Measurements from ENCODE around the gene PDE6A.
"Not testable (repeated sequence)": the region's sequence is repeated elsewhere in the genome, so short reads cannot be mapped to it uniquely, and the experiment has no call there.

Gene PDE6A

DNA sequence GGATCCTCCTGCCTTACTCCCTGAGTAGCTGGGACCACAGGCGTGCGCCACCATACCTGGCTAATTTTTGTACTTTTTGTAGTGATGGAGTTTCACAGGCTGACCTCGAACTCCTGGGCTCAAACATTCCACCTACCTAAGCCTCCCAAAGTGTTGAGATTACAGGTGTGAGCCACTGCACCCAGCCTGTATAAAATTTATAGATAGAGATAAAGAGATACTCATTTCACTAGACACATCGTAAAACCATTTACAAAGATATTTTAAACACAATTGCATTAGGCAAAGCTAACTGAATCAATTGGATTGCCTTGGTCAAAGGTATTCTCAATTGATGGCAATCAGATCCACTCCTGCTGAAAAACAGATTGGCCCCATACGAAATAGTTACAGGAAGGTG is 52.0 kb downstream of the PDE6A start:
- no peak for DNase-seq

DNA sequence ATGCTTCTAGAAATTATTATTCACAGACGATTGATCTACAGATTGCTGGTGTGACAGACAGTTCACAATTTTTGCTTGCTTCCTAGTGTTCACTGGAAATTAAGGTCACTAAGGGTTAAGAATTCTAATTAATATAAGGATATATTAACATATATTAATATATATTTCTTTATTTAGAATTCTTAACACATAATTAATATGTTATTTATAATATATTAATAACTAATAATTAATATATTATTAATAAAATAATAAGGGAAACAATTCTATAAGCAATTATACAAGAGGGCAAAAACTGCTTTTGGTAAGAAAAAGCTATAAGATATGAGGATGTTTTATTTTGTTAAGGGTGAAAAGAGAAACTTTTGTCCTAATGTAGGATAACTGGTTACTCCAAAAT is 56.3 kb downstream of the PDE6A start:
- DNase-seq = no peak

DNA sequence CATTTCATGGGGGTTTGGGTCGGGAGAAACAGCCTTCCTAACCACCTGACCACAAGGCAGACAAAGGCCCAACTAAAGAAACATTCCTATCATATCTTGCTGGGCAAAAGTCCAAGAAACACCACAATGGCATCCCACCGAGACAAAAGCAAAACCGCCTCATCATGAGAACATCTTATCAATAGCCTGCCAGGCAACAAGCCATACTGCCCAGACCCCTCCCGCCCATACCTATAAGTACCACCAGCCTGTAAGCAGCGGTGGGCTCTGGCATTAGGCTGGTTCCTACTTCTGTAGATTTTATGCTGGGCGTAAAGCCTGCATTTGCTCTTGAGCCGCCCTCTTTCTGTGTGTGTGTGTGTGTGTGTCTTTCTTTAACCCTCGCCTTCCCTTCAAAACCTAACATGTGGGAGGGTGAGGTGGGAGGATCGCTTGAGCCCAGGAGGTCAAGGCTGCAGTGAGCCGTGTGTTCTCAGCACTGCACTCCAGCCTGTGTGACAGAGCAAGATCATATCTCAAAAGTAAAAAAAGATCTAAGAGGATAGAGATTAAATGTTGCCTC is 56.9 kb downstream of the PDE6A start:
- no peak for DNase-seq

DNA sequence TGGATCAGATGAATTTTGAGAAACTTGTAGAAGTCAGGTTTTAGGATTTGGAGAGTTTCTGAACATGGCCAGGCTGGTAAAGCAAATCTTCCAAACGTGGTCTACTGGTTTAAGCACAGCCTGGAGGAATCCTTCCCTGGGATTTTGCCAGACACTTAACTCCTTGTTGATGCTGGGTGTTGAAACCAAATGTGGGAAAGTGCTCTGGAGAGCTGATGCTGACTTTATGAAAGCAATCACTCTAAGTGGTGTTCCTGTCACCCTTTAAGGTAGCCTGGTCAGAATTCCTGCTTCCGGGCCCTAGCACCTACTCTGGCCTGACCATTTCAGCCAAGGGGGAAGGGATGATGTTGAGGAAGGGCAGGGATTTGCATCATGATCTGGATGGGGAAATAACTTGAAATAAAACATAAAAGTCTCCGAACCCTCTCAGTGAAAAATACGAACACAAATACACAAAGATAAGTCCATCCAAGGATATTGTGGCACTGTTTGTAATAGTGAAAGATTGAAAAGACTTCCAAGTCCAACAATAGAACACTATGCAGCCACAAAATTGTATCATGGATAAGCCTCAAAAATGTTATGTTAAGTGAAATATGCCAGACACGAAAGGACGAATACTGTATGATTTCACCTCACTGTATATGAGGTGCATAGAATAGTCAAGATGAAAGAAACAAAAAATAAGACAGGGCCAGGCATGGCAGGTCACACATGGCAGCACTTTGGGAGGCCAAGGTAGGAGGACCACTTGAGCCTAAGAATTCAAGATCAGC is 57.7 kb downstream of the PDE6A start:
- no peak for DNase-seq

DNA sequence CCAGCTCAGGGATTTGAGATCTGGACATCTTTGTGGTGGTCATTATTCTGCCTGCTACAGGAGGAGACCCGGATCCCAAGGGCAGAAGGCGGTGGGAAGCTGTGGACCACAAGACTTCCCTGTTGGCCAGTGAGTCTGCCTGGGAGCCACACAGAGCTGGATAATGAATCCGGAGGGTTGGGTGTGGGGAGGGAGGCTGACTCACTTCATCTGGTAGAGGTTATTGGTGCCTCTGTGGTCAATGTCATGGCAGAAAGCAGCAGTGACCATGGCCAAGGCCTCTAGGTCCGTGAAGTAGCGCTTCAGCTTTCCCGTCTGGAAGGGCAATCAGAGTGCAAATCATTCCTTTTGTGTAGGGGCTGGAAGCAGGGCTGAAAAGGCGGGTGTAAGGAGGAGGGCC is 58.5 kb downstream of the PDE6A start:
- no peak for DNase-seq

DNA sequence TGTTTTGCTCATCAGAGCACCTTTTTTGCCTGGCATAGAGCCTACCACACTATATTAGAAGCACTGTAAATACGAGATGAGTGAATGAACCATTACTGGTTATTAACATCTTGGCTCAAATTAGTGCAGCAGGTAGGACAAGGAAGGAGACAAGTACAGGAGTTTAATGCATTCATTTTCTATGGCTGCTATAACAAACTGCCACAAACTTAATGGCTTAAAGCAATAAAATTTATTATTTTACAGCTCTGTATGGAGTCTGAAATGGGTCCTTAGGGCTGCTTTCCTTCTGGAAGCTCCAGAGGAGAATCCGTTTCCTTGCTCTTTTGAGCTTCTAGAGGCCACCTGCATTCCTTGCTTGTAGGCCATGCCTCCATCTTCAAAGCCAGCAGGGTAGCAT is 59.1 kb downstream of the PDE6A start:
- no peak for DNase-seq

DNA sequence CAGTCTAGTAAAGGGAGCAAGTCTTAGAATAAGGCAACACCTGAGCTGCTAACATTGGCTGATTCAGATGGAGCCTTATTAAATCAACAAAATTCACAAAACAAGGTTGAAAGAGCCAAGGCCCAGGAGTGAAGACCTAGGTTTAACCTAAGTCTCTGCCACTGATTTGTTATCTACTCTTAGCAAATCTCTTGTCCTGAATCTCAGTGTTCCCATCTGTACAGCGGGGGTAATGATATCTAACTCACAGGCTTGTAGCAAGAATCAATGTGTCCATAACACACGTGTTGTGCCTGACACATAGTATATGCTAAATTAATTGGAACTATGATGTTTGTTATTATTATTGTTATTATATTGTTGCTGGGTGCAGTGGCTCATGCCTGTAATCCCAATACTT is 61.0 kb downstream of the PDE6A start:
- DNase-seq = no peak

DNA sequence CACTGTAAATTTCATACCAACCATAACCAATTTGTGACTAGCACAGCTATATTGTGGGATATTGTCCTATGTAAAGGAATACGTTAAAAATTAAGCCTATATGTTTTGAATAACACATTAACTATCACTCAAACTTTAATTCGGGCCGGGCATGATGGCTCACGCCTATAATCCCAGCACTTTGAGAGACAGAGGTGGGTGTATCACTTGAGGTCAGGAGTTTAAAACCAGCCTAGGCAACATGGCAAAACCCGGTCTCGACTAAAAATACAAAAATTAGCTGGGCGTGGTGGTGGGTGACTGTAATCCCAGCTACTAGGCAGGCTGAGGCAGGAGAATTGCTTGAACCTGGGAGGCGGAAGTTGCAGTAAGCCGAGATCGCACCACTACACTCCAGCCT is 62.0 kb downstream of the PDE6A start:
- not testable (repeated sequence) for DNase-seq

DNA sequence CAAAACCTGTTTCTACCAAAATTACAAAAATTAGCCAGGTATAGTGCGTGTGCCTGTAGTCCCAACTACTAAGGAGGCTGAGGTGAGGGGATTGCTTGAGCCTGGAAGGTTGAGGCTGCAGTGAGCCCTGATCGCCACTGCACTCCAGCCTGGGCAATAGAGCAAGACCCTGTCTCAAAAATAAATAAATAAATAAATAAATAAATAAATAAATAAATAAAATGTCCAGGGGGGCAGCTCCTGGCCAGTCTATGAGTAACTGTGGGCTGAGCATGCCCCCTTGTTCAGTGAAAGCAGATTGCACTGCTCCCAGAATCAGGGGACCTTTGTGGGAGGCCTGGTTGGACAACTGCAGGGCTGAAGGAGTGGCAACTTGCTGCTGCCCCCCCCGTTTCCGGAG is 62.7 kb downstream of the PDE6A start:
- no peak for DNase-seq

DNA sequence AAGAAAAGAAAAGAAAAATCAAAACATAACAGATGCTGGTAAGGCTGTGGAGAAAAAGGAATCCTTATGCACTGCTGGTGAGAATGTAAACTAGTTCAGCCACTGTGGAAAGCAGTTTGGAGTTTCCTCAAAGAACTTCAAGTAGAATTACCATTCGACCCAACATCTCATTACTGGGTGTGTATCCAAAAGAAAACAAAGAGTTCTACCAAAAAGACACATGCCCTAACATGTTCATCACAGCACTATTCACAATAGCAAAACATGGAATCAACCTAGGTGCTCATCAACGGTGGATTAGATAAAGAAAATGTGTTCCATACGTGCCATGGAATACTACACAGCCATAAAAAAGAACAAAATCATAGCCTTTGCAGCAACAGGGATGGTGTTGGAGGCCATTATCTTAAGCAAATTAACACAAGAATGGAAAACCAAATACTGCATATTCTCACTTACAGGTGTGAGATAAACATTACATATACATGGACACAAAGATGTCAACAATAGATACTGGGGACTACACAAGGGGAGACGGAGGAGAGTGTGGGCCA is 63.4 kb downstream of the PDE6A start:
- DNase-seq = no peak

DNA sequence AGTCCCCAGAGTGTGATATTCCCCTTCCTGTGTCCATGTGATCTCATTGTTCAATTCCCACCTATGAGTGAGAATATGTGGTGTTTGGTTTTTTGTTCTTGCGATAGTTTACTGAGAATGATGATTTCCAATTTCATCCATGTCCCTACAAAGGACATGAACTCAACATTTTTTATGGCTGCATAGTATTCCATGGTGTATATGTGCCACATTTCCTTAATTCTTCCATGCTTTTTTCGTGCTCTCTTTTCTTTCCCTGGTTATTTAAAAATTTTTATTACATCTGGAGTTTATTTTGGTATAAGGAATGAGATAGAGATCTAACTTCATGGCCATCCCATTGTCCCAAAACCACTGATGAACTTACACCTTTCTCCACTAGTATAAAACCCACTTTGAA is 65.0 kb downstream of the PDE6A start:
- not testable (repeated sequence) for DNase-seq

DNA sequence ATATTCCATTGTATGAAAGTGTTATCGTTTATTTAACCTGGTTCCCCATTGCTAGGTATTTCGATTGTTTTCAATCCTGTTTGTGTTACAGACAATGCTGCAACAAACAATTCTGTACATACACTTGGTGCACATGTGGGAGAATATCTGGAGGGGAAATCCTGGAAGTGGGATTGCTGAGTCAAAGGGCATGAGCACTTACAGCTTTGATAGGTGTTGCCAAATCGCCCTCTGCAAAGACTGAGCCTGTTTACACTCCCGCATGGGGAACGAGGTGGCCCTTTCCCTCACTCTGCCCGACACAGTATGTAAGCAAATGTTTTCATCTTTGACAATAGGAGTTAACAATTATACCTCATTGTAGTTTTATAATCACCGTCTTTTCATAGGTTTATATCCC is 66.2 kb downstream of the PDE6A start:
- DNase-seq = no peak

DNA sequence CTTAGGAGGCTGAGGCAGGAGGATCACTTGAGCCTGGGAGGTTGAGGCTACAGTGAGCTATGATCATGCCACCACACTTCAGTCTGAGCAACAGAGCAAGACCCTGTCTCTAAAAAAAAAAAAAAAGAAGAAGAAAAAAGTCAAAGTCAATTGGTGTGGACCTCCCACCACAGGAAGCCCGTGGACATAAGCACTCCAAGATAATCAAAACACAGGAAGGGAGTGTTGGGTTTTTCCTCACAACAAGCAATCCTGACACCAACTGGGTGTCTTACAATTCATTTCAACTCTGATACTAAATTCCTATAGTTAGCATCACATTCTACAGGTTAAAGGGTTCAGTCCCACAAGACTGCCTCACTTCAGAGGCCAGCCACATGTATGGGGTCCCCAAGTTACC is 70.7 kb downstream of the PDE6A start:
- DNase-seq = no peak

DNA sequence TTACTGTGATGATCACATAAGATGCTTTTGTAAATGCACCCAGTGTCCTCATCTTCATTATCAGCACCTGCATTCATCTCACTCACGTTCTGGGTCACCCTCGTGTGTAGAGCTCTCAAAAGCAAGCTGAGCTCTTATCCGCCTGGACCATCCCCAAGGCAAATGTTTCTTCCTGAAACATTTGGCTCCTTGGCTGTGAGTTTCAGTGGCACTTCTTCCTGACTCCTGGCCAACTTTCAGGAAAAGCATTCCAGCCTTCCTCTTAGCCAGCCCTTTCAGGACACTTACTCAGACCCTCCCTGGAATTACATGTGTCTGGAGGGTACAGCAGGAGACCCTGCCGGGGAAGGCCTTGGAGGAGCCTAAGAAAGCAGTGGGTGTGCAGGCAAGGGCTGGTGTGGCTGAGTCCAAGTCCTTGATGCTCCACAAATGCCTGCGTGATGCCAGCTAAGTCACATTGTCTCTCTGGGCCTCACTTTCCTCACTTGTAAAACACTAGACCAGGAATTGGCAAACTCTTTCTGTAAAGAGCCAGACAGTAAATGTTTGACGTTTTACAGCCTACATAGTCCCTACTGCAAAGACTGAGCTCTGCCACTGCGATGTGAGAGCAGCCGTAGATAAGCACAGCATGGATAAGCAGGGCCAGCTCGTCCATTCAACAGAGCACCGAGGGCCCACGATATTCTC is 72.1 kb downstream of the PDE6A start:
- DNase-seq = no peak

DNA sequence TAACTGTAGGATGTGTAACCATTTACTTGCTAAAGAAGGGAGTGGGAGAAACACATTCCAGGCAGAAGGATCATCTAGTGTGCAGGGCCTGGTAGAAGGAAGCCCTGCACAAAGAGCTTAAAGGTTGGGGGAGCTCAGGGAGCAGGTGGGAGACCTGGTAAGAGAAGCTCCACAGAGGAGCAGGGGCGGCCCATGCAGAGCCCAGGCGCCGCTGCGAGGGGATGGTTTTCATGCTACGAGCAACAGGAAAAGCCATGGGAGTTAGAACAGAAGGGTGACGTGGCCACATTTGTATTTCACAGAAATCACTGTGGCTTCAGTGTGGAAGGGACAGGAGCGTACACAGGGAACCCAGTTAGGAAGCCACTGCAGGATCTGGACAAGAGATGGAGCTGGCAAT is 73.1 kb downstream of the PDE6A start:
- no peak for DNase-seq

DNA sequence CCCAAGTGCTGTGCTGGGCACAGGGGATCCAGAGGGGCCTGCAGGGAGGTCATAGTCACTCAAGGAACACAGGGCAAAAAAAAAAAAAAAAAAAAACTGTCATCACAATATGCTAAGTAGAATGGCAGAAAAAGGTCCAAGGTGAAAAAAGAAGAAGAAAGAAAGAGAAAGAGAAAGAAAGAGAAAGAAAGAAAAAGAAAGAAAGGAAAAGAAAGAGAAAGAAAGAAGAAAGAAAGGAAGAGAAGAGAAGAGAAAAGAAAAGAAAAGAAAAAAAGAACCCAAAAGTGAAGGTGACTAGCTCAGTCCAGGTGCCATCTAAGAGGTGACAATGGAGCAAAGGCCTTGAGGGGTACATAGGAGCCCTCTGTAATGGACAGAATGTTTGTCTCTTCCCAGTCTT is 73.9 kb downstream of the PDE6A start:
- DNase-seq = no peak

DNA sequence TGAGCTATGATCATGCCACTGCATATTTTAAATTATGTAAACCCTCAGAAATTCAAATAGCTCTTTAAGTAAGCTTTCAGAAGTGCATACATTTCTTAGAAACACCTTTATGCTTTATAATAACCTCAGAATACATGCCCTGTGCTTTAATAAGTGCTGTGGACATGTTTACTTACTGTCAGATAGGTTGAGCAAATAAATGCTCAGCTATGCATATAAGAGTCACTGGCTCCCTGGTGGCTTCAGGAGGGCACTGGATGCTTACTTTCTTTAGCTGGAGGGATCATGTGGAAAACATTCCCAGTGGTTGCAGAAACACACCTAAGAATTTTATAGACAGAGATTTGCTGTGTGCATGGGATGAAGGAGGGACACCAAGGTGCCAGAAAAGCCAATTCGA is 74.4 kb downstream of the PDE6A start:
- DNase-seq = no peak

DNA sequence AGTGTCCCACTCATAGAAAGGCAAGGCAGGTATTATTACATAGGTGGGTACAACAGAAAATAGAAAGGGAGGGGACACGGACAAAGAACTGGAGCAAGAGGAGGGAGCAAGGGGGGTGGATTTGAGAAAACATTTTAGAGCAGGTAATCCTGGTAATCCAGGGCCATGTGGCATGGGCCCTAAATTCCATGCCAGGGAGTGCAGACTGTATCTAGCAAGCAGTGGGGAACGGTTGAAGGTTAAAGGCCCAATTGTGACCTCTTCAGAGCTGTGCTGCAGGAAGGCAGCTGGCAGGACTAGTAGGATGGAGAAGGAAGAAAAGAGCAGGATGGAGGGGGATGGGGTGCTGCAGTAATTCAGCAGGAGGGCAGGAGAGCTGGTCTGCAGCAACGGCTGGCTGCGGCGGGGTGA is 75.2 kb downstream of the PDE6A start:
- DNase-seq = no peak

DNA sequence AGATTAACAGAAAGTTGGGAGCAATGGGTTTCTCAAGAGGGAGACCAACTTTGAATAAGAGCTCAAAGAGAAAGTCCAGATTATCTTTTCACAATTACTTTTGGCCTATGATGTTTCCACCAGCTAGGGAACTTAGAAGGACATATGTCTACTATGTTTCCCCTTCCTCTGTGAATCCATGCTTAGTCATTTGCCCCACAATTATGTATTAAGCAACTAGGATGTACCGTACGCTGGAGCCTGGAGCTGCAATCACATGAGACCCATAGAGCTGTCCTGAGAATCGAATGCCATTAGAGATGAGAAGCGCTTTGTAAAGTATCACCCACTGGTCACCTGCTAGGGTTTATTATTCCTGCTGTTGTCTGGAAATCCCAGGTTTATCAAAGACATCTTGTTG is 78.8 kb downstream of the PDE6A start:
- DNase-seq = no peak

DNA sequence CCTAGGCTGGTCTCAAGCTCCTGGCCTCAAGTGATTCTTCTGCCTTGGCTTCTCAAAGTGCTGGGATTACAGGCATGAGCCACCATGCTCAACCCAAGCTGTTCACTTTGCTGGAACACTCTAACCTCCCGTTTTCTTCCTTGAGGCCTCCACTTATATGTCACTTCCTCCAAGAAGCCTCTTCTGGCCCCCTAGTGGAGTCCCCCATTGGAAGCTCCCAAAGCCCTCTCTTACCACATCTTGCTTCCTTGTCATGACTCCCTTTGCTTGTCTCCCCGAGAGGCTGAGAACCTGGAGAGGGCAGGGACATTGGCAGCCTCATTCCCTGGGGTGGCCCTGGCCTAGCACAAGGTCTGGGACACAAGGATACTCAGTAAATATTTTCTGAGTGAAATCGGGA is 80.8 kb downstream of the PDE6A start:
- DNase-seq = no peak

DNA sequence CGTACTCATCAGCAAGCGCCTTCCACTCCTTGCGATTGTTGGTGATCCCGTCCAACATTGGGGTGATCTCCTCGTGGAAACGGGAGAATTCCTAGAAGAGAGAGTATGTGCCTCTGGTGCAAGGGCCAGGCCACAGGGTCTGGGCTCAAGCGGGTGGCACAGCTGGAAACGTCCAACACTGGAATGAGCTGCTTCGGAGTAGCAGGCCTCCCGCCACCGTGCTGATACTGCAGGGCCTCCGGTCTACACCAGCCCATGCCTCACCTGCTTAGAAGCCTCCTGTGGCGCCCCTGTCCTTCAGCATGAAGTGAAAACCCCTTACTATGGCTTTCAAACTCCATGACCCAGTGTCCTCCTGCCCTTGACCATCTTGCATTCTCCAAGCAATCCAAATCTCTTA is 81.4 kb downstream of the PDE6A start:
- no peak for DNase-seq

DNA sequence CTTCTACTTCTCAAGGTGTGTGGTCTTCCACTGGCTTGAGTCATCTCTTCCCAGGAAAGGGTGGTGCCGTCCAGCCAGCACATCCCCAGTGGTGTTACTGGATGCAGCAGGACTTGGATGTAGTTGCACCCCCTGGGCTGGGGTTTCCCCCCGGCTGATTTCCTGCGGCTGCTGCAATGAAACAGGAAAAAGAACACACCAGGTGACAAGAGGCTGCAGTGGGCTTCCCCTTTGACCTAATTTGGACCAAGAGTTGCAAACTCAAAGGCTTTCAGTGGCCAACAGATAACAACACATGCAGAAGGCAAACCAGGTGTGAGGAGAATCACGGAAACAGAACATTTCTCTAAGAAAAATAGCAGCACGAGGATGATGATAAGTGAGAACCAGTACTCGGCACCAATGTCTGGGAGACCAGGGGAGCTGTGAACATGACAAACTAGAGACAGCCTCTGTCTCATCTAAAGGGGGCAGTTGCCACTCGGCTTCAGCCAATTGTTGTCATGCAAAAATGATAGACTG is 83.7 kb downstream of the PDE6A start:
- no peak for DNase-seq

DNA sequence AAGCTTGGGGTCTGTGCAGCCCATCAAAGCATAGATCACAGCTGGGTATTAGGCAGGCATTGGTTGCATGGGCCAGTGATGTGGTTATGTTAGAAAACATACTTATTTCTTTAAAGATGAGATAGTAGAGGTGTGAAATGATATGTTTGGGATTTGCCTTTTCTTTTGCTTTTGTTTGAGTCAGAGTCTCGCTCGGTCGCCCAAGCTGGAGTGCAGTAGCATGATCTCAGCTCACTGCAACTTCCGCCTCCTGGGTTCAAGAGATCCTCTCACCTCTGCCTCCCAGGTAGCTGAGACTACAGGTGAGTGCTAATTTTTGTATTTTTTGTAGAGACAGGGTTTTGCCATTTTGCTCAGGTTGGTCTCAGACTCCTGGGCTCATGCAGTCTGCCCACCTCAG is 84.8 kb downstream of the PDE6A start:
- no peak for DNase-seq

DNA sequence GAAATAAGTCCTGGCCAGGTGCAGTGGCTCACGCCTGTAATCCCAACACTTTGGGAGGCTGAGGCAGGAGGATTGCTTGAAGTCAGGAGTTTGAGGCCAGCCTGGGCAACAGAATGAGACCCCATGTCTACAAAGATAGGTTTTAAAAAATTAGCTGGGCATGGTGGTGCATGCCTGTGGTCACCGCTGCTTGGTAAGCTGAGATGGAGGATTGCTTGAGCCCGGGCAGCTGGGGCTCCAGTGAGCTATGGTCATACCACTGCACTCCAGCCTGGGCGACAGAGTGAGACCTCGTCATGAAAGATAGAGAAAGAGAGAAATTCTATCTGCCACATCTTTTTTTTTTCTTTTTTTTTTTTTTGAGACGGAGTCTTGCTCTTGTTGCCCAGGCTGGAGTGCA is 86.1 kb downstream of the PDE6A start:
- DNase-seq = not testable (repeated sequence)
